CD1c-positive myeloid dendritic cell (primary cell): Measurements from ENCODE around the gene SETD3.

Experiments used
- DNase-seq: peaks from one replicate; pipeline ENCODE4 v3.0.0-alpha.2; 2016; ENCODE audit errors: extremely low spot score

Gene SETD3

GRCh38 chr14:99516871-99517642 lies 36.4 kb upstream of the SETD3 start:
- no peak for DNase-seq

GRCh38 chr14:99516156-99516870 lies 35.7 kb upstream of the SETD3 start:
- DNase-seq, result no peak

- DNase-seq, result no peak
Measured at GRCh38 chr14:99515301-99516155, 34.9 kb upstream of the SETD3 start.

GRCh38 chr14:99514552-99515300 lies 34.1 kb upstream of the SETD3 start:
- no peak for DNase-seq

DNA sequence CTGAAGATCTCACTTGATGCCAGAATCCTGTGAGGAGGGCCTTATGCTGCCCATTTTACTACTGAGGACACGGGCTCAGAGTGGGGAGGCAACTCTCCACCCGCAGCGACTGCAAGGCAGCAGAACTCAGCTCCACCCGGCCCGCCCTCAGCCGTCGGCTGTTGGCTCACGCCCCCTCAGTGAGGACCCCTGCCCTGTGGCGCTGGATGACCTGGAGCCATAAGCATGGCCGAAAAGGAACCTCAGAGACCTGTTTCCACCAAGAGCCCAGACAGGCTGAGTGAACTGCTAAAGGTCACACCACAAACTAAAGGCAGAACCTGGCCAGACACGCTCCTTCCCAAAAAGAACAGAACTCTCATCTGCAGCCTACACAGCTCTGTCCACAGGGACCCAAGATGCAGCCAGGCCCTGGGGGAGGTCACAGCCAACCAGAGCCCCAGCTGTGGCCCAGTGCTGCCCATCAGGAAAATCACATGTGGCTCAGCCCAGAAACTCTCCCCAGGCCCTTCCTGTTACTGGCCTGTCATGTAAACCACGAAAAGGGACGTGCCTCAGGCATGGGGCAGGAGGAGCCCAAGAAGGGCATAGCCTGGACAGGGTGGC lies 33.4 kb upstream of the SETD3 start:
- peak; percentile 2 for DNase-seq

- DNase-seq, result no peak
Measured at GRCh38 chr14:99513183-99513694, 32.6 kb upstream of the SETD3 start.

- DNase-seq, result no peak
Measured at GRCh38 chr14:99512571-99513182, 32.0 kb upstream of the SETD3 start.

- no peak for DNase-seq
Measured at GRCh38 chr14:99512110-99512449, 31.4 kb upstream of the SETD3 start.

GRCh38 chr14:99511421-99512109 lies 30.9 kb upstream of the SETD3 start:
- no peak for DNase-seq

- DNase-seq, result no peak
Measured at GRCh38 chr14:99510556-99511139, 30.0 kb upstream of the SETD3 start.

DNA sequence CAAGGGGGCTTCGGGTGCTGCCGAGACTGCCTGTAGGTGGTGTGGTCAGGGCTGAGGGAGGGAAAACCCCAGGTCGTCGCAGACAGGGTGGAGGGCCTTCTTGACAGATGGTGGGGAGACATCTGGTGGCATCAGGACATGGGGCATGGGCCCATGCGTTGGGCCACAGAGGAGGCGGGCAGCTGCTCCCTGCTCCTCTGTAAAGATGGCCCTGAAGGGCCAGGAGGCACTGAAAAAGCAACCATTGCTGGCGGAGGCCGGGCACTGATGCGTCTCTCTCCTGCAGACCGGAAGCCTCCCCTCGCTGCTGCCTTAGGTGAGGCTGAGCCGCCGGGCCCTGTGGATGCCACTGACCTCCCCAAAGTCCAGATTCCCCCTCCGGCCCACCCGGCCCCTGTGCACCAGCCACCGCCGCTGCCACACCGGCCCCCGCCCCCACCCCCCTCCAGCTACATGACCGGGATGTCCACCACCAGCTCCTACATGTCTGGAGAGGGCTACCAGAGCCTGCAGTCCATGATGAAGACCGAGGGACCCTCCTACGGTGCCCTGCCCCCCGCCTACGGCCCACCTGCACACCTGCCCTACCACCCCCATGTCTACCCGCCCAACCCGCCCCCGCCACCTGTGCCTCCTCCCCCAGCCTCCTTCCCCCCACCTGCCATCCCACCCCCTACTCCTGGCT lies 29.4 kb upstream of the SETD3 start:
- no peak for DNase-seq

GRCh38 chr14:99508896-99509629 lies 28.4 kb upstream of the SETD3 start:
- DNase-seq, result no peak

DNA sequence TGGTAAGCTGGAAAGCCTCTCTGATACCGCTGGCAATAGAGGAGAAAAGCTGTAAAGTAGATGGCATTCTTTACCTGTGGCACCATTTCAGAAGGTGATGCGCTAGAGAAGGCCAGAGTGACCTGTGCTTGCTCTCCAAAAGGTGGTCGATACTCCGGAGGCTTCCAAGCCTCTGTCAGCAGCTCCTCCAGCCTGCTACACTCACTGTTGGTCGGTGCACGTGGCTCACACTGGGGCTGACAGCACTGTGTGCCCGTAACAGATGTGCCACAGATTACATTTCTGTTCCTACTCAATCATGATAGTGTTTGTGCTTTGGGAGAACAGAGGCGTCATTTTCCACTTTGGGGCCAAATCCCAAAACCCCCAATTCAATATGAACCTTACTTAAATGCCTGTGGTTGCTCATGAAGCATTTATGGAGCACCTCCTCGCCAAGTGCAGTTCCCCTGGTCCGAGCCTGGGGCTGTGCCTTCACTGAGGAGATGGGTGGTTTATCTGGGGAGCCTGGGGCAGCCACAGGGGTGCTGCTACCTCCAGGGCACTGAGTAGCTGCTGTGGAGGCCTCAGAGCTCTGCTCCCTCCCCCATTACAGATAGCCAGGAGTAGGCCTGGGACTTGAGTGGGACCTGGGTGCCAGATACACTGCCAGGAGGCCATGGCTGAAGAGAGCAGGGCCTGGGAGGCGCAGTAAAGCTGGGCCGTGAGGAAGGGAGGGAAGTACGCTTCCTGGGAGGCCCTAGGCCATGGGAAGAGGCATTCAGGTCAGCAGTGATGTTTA lies 27.4 kb upstream of the SETD3 start:
- DNase-seq, result no peak

- no peak for DNase-seq
Measured at GRCh38 chr14:99506276-99506675, 25.6 kb upstream of the SETD3 start.

DNA sequence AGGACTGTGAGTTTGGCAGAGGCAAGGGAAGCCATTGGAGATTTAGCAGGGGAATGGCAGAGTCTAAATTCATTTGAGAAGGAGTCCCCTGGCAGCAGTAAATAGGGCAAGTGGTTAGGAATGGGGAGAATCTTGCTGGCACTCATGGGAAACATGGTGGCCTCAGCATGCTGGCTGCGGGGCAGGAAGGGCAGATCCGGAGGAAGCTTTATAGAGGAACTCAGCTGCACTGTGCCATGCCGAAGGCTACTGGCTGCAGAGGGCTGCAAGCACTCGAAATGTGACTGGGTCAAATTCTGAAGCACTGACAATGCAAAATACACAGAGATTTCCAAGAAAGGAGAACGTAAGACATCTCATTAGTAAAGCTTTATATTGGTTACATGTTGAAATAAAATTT lies 24.4 kb upstream of the SETD3 start:
- no peak for DNase-seq

DNA sequence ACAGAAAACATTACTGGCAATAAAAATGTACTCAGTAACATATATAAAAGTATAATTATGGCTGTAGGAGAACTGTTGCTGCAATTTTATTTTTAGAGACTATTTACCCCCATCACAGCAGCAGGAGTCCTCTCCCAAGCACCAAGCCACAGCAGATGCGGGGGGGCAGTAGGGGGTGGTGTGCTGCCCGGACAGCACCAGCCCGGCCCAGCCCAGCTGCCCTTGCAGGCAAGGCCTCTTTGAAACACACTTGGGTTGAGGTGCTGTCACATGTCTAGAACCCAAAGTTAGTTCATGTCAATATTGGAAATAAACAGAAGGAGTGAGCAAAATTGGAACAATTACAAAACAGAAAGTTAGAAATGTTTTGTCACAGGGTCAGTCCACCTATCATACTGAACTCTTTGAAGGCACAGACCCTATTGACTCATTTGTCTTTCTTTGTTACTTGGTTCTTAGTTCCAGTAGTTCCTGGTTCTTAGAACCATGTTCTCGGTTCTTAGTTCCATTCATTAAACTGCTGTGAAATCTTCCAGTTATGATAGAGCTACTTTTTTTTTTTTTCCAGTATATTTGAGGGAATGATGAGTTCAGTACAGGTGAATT lies 23.3 kb upstream of the SETD3 start:
- DNase-seq, result no peak

GRCh38 chr14:99502989-99503421 lies 22.3 kb upstream of the SETD3 start:
- no peak for DNase-seq
